Natural killer cell (primary cell): Measurements from ENCODE around the gene CBX5. TPM values are rescaled to one million over a fixed set of nuclear protein-coding genes. Genes with fewer than 3 reads are reported as not detected.
A peak's percentile ranks its signal among the peaks of the same experiment; 100 is the strongest.

ENCODE experiments used
- ATAC-seq, 3 donors: fragments of 150-1000 bp in 2 of 3; fragments of 200-7000 bp in 1 of 3; cut with Tn5 transposase; 1 replicate in 1 of 3; 2 replicates in 2 of 3; pipeline ENCODE4 v1.10.0; 2021; ENCODE audit warnings: mild to moderate bottlenecking in 2 of 3, moderate library complexity in 2 of 3
- DNase-seq, 2 donors: peaks; one replicate each; pipeline versions ENCODE4 v3.0.0 to v3.0.0-alpha.2; 2013 to 2021; ENCODE audit warnings: mixed read lengths in 1 of 2
- H3K27ac ChIP-seq: one replicate; pipeline ENCODE4 v1.5.1; 2013; ENCODE audit warnings: mild to moderate bottlenecking, low read length
- H3K27me3 ChIP-seq: one replicate; pipeline ENCODE4 v1.6.1; 2013; ENCODE audit warnings: low read length; ENCODE audit not compliant: control insufficient read depth, insufficient read depth
- H3K36me3 ChIP-seq: one replicate; pipeline ENCODE4 v1.6.1; 2013; ENCODE audit warnings: low read length; ENCODE audit not compliant: control insufficient read depth, insufficient read depth
- H3K4me1 ChIP-seq: one replicate; pipeline ENCODE4 v1.6.1; 2013; ENCODE audit warnings: low read length; ENCODE audit not compliant: control insufficient read depth, insufficient read depth
- H3K4me3 ChIP-seq: one replicate; pipeline ENCODE4 v1.5.1; 2013; ENCODE audit warnings: low read length
- H3K9me3 ChIP-seq: one replicate; pipeline ENCODE4 v1.6.1; 2013; ENCODE audit warnings: low read length; ENCODE audit not compliant: control insufficient read depth, insufficient read depth
- H3K27ac Mint-ChIP-seq, 2 donors: one replicate each; pipeline ENCODE4 v1.8.0; 2022; ENCODE audit warnings: mild to moderate bottlenecking in 2 of 2, mixed read lengths in 2 of 2, moderate library complexity in 1 of 2
- H3K27me3 Mint-ChIP-seq, 2 donors: one replicate each; pipeline ENCODE4 v1.8.0; 2022; ENCODE audit warnings: low read depth in 2 of 2, mixed read lengths in 2 of 2
- H3K36me3 Mint-ChIP-seq: one replicate; pipeline ENCODE4 v1.8.0; 2022; ENCODE audit warnings: mixed read lengths
- H3K4me1 Mint-ChIP-seq, 2 donors: one replicate each; pipeline ENCODE4 v1.8.0; 2022; ENCODE audit warnings: mixed read lengths in 2 of 2
- H3K4me3 Mint-ChIP-seq: one replicate; pipeline ENCODE4 v1.8.0; 2022; ENCODE audit warnings: mild to moderate bottlenecking, moderate library complexity, mixed read lengths
- H3K9me3 Mint-ChIP-seq, 2 donors: one replicate each; pipeline ENCODE4 v1.8.0; 2022; ENCODE audit warnings: mixed read lengths in 2 of 2
- CTCF ChIP-seq: fragments of 200-600 bp; IDR thresholded peaks from one replicate; pipeline ENCODE4 v1.8.0; 2022; ENCODE audit warnings: antibody characterized with exemption
- WGBS: methylation state at CpG from one replicate; pipeline ENCODE4 v1.1.7; 2013; ENCODE audit warnings: missing lambda C conversion rate; ENCODE audit not compliant: insufficient coverage; 5-methylcytosine and 5-hydroxymethylcytosine counted together
- intact Hi-C: fragments of 100-400 bp; cut with micrococcal nuclease; formaldehyde crosslinking; loops from one replicate; pipeline ENCODE4 v1.14.2; 2022
- total RNA-seq, 4 donors: library from RNA; stranded (reverse); fragments of 120-200 nt in 1 of 4; gene quantifications; one replicate each; pipeline versions ENCODE4 v1.2.3 to v1.2.4, GENCODE V29; 2013 to 2022

Gene CBX5
- total RNA-seq, 3 donors from 2014 or later (not counting 1 experiment from before 2014, with no cell fraction given) = 30.8 to 42.3 (median 36.5) TPM

DNA sequence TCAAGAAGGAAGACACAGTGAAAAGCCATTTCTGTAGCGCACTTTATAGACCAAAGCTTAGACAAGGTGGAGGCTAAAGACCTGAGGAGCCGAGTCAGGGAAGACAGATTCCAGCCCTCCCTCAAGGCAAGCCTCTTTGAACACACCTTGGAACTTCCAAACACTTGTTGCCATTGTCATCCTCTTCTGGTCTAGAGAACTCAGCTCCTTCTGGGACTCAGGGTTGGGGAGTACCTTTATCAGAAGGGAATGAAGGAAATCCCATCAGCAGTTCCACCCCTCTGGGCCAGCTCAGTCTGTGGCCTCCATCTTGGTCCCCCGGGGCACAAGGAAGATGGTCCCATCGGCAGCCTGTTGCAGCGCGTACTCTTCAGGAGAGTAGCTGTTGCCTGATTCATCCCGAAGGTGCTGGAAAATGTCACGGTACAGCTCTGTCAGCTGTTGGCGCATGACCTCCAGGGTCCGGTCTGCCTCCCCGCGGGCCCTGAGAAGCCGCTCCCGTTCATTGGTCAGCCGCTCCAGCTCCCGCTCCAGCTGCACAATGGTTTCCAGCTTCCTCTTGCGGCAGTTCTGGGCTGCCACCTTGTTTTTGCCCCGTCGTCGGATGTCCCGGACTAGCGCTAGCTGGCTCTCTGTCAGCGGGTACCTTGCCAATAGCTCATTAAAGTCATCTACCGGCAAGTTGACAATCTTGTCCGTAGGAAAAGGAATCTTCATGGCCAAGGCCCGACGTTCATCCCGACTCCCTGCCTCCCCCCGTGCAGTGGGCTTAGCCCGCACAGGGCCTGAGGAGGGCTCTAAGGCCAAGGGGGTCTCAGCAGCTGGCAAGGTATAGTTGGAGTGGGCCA lies 12.4 kb upstream of the CBX5 start:
- TF ChIP-seq CTCF = no peak
- Histone ChIP-seq H3K4me3 (no peak overlapping the region), H3K27me3 (no peaks in the 10 kb centered on the region), H3K4me1 (peaks cover 10% of the 10 kb centered on the region), H3K9me3 (no peaks in the 10 kb centered on the region), H3K36me3 (peaks cover 10% of the 10 kb centered on the region), H3K27ac (no peak overlapping the region)
- no peak for ATAC-seq
- 93% methylated on average over 30 of the region's 30 CpGs for WGBS
- DNase-seq = no peak
- H3K27me3 Mint-ChIP-seq = no peaks in the 10 kb centered on the region
- intact Hi-C loops = no loop called here
- H3K4me3 Mint-ChIP-seq = no peak overlapping the region
- H3K4me1 Mint-ChIP-seq = peaks cover 9 to 20% of the 10 kb centered on the region in 2 donors
- H3K9me3 Mint-ChIP-seq = no peaks in the 10 kb centered on the region
- H3K36me3 Mint-ChIP-seq = peaks cover 2% of the 10 kb centered on the region
- H3K27ac Mint-ChIP-seq = no peak overlapping the region

- intact Hi-C loops = loop anchor here (10.0 kb wide), 1 partner anchor 273 kb away; no protein-coding TSS in a partner anchor
- no peaks in the 10 kb centered on the region for H3K27me3 Mint-ChIP-seq
- H3K4me3 Mint-ChIP-seq = no peak overlapping the region
- TF ChIP-seq CTCF = no peak
- H3K27me3 ChIP-seq = no peaks in the 10 kb centered on the region
- peaks cover 31% of the 10 kb centered on the region for H3K36me3 Mint-ChIP-seq
- H3K9me3 Mint-ChIP-seq = no peaks in the 10 kb centered on the region
- DNase-seq (no peak), ATAC-seq (no peak)
- H3K27ac ChIP-seq = no peak overlapping the region
- H3K4me3 ChIP-seq = no peak overlapping the region
- 76% methylated on average over 8 of the region's 8 CpGs for WGBS
- peak overlapping the region in 1 of 2 donors; percentile 77 for H3K27ac Mint-ChIP-seq
- peaks cover 30% of the 10 kb centered on the region for H3K4me1 ChIP-seq
- peaks cover 6 to 18% of the 10 kb centered on the region in 2 donors for H3K4me1 Mint-ChIP-seq
- peaks cover 52% of the 10 kb centered on the region for H3K36me3 ChIP-seq
- no peaks in the 10 kb centered on the region for H3K9me3 ChIP-seq
Observed at GRCh38 chr12:54287261-54288157, 7.6 kb upstream of the CBX5 start.

DNA sequence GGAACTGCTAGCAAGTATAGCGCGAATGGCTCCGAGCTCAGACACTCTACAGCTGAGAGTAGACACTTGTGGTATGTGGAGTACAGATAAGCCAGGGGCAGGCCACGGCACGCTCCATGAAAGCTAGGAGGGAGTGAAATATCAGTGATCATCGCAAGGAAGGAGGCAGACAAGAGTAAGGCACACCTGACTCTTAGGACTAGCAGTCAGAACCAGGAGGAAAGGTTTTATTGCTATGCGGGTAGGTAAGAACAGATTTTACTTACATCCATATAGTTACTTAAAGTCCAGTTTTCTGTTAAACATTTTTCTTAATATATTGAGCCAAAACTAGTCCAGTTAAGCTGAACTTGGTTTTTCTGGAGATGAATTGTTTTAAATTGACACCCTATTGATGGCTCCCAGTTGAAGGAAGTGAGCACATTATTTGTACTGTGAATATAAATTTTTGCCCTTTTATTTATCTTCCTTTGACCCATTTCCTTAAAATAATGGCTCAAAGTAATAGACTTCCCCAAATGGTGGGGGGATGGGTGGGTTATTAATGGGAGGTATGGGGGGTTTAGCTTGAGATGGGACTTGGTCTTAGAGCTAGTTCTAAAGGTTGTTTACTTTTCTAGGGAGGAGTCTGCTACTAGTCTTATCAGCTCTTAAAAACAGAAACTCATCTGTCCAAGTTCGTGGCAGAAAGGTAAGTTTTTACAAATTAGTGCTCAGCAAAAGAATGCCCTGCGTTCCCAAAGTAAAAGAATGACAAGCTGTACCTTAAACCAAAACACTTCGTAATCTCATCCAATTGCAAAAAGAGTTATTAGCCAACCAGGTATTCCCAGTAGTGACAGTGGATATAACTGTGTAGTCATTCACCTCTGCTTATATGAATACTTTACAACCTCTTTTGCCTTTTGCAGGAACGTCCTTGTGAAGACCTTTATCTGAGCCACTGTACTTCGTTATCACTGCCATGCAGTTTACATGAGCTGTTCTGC lies 6.4 kb upstream of the CBX5 start:
- Histone ChIP-seq H3K9me3 (no peaks in the 10 kb centered on the region), H3K4me1 (peaks cover 42% of the 10 kb centered on the region), H3K4me3 (no peak overlapping the region), H3K27ac (no peak overlapping the region), H3K27me3 (no peaks in the 10 kb centered on the region), H3K36me3 (peaks cover 64% of the 10 kb centered on the region)
- no peaks in the 10 kb centered on the region for H3K27me3 Mint-ChIP-seq
- TF ChIP-seq CTCF = no peak
- peak overlapping the region; percentile 38 for H3K4me3 Mint-ChIP-seq
- intact Hi-C loops = loop anchor here (10.0 kb wide), 1 partner anchor 272 kb away; no protein-coding TSS in a partner anchor
- peaks cover 6 to 18% of the 10 kb centered on the region in 2 donors for H3K4me1 Mint-ChIP-seq
- 77% methylated on average over 11 of the region's 12 CpGs for WGBS
- peak overlapping the region in 1 of 2 donors; percentile 77 for H3K27ac Mint-ChIP-seq
- ATAC-seq = peak in 1 of 3 donors; percentile 3
- no peak for DNase-seq
- H3K36me3 Mint-ChIP-seq = peaks cover 43% of the 10 kb centered on the region
- H3K9me3 Mint-ChIP-seq = no peaks in the 10 kb centered on the region
